ENCODE data around the gene CDH13. TPM values are rescaled to one million over a fixed set of nuclear protein-coding genes. Genes with fewer than 3 reads are reported as not detected.

The CDH13 gene
- total RNA-seq, 1 donor from 2014 or later, result not detected

DNA sequence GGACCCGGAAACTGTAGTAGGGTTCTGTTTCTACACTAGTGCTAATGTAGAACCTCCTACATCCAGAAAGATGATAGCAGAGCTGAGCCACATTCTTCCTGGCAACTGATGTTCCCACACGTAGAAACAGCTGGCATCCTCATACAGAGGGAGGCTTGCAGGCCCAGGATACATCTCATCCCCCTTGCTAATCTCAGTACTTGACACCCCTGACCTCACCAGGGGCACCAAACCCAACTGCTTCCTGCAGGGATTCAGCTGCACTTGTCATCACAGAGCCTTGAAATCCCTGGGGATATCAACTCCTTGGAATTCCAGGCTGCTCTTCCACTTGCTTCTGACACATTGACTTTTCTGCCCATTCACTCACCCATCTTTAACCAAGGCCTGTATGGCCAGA, 1105.8 kb downstream of the CDH13 start:
- DNase-seq, result no peak
- Mint-ChIP-seq H3K27ac (no peak overlapping the region), H3K27me3 (peaks cover 5% of the 10 kb centered on the region), H3K4me1 (no peaks in the 10 kb centered on the region), H3K4me3 (no peak overlapping the region), H3K36me3 (ENCODE audit: low read depth) (no peaks in the 10 kb centered on the region), H3K9me3 (peaks cover 25% of the 10 kb centered on the region)
- TF ChIP-seq, protein P1, sequence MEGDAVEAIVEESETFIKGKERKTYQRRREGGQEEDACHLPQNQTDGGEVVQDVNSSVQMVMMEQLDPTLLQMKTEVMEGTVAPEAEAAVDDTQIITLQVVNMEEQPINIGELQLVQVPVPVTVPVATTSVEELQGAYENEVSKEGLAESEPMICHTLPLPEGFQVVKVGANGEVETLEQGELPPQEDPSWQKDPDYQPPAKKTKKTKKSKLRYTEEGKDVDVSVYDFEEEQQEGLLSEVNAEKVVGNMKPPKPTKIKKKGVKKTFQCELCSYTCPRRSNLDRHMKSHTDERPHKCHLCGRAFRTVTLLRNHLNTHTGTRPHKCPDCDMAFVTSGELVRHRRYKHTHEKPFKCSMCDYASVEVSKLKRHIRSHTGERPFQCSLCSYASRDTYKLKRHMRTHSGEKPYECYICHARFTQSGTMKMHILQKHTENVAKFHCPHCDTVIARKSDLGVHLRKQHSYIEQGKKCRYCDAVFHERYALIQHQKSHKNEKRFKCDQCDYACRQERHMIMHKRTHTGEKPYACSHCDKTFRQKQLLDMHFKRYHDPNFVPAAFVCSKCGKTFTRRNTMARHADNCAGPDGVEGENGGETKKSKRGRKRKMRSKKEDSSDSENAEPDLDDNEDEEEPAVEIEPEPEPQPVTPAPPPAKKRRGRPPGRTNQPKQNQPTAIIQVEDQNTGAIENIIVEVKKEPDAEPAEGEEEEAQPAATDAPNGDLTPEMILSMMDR (IDR thresholded peaks at IDR 0.05), result no peak
- ChIA-PET POLR2A (no interaction called here), CTCF (no interaction called here)
- ATAC-seq (ENCODE audit: low read depth), result no peak
- intact Hi-C loops (cut with micrococcal nuclease), result no loop called here

DNA sequence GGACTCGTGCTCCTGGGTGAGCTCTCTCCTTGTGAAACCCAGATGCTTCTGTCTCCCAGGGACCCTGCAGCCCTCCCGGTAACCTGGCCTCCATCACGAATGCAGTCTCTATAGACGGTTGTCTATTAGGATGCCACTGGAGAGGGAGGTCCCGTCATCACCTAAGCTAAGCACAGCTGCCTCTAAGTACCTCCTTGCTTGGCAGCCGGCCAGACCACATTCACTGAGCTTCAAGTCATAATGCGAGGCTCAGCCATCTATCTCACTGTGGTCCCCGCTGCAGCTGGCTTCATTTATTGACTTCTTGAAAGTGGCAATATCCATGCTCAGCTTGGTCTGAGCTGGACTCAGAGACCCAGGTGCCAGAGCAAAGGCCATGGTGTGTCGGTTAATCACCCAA, 1106.5 kb downstream of the CDH13 start:
- no peak for ATAC-seq (ENCODE audit: low read depth)

DNA sequence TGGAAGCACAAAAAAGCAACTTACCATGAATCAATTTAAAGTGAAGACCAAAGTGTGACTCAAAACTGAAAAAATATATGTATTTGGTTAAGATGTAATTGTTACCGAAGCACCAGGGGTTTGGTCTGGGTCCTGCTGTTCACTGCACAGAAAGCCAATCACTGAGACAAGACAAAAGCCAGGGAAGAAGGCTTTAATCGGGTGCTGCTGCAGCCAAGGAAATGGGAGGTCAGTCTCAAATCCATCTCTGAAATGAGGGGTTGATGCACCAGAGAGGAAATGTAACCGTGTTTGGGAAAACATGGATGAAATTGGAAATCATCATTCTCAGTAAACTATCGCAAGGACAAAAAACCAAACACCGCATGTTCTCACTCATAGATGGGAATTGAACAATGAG, 1107.4 kb downstream of the CDH13 start:
- ChIA-PET POLR2A (no interaction called here), CTCF (no interaction called here)
- no peaks in the 10 kb centered on the region for H3K4me1 Mint-ChIP-seq
- ATAC-seq (ENCODE audit: low read depth) (no peak), DNase-seq (no peak)
- H3K36me3 Mint-ChIP-seq (ENCODE audit: low read depth), result no peaks in the 10 kb centered on the region
- H3K4me3 Mint-ChIP-seq, result no peak overlapping the region
- peaks cover 25% of the 10 kb centered on the region for H3K9me3 Mint-ChIP-seq
- H3K27me3 Mint-ChIP-seq, result peaks cover 11% of the 10 kb centered on the region
- intact Hi-C loops (cut with micrococcal nuclease), result no loop called here
- TF ChIP-seq, protein P1 (IDR thresholded peaks at IDR 0.05), result no peak
- no peak overlapping the region for H3K27ac Mint-ChIP-seq

More for the DNA sequence above, 1106.5 kb downstream of the CDH13 start:
- TF ChIP-seq, protein P1 (IDR thresholded peaks at IDR 0.05), result no peak
- DNase-seq, result no peak
- Mint-ChIP-seq H3K27ac (no peak overlapping the region), H3K4me3 (no peak overlapping the region), H3K9me3 (peaks cover 25% of the 10 kb centered on the region), H3K4me1 (no peaks in the 10 kb centered on the region), H3K27me3 (peaks cover 9% of the 10 kb centered on the region), H3K36me3 (ENCODE audit: low read depth) (no peaks in the 10 kb centered on the region)
- ChIA-PET CTCF (no interaction called here), POLR2A (no interaction called here)
- intact Hi-C loops (cut with micrococcal nuclease), result no loop called here

DNA sequence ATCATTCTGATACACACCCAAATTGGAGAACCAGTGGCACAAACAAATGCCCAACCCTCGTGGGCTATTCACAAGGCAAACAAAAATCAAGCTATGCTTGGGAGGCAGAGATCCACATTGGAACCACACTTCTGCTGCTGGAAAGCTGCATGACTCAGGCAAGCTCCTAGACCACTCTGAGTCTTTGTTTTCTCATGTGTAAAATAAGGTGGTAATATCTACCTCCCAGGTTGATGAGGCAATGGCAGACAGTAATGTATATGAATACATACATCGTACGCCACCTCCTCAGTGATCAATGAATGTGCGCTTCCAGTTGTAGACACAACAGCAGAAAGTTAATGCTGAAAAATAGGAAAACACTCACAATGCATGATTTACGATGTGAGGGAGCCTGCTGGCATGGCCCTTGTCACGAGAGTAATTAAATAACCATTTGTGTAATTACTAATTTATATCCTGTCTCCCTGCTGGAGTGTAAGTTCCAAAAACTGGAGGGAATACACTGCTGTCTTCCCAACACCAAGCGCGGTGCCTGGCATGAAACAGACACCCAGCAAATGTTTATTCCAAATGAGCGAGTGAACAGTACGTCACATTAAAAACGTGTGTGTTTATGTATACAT, 1111.1 kb downstream of the CDH13 start:
- H3K36me3 Mint-ChIP-seq (ENCODE audit: low read depth), result no peaks in the 10 kb centered on the region
- peaks cover 9% of the 10 kb centered on the region for H3K27me3 Mint-ChIP-seq
- H3K9me3 Mint-ChIP-seq, result peaks cover 16% of the 10 kb centered on the region
- ChIA-PET POLR2A (no interaction called here), CTCF (no interaction called here)
- no peak for ATAC-seq (ENCODE audit: low read depth)
- intact Hi-C loops (cut with micrococcal nuclease), result no loop called here
- TF ChIP-seq, protein P1 (IDR thresholded peaks at IDR 0.05), result no peak
- no peak overlapping the region for H3K27ac Mint-ChIP-seq
- no peaks in the 10 kb centered on the region for H3K4me1 Mint-ChIP-seq
- no peak overlapping the region for H3K4me3 Mint-ChIP-seq
- no peak for DNase-seq

DNA sequence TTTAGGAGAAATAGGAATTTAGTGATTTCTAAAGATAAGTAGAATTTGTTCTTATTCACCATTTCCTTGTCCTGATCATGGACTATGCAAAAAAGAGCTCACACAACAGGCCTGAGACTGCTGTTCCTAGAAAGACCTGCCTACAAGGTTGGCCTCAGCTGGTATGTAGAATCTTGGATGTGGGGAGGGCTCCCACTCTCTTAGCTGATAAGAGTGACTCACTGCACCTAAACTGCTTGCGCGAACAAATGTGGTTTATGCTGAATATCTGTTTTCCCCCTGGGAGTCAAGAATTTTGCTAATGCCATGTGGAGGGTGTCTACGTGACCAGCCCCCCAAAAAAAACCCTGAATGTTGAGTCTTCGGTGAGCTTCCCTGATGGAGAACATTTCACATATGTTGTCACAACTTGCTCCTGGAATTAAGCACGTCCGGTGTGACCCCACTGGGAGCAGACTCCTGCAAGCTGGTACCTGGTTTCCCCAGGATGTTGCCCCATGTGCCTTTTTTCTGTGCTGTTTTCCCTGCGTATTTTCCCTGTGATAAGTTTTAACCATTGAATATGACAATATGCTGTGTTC, 1112.2 kb downstream of the CDH13 start:
- no peaks in the 10 kb centered on the region for H3K36me3 Mint-ChIP-seq (ENCODE audit: low read depth)
- ChIA-PET POLR2A (no interaction called here), CTCF (no interaction called here)
- peaks cover 9% of the 10 kb centered on the region for H3K27me3 Mint-ChIP-seq
- no peak for DNase-seq
- peaks cover 14% of the 10 kb centered on the region for H3K9me3 Mint-ChIP-seq
- no peak overlapping the region for H3K27ac Mint-ChIP-seq
- no peak overlapping the region for H3K4me3 Mint-ChIP-seq
- intact Hi-C loops (cut with micrococcal nuclease), result no loop called here
- no peak for ATAC-seq (ENCODE audit: low read depth)
- TF ChIP-seq, protein P1 (IDR thresholded peaks at IDR 0.05), result no peak
- H3K4me1 Mint-ChIP-seq, result peaks cover 1% of the 10 kb centered on the region

Data from activated B cell treated with CpG ODN at 0.5 μM for 24 hours (primary cell).